ENCODE measurements around the gene ARHGAP28.

The ARHGAP28 gene

DNA sequence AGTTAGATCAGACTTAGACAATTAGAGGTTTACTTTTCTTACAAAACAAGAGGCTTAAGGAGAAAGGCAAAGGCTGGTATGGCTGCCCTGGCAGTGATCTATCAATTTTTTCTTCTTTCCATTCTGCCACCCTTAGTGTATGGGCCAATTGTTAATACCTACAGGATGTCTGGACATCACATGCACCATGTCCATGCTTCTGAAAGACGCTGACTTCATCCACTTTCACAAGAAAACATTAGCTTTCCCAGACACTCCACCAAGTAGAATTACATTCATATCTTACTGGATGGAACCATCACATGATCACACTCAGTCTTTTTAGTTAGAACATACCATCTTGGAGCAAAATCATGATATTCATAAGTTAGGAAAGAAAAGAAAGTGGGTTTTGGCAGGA is 120.9 kb downstream of the ARHGAP28 start:
- DNase-seq (ENCODE audit: low read depth): no peak
- H3K4me3 ChIP-seq (ENCODE audit: control insufficient read depth, low read depth, low read length): no peak overlapping the region
- TF ChIP-seq, protein P1, sequence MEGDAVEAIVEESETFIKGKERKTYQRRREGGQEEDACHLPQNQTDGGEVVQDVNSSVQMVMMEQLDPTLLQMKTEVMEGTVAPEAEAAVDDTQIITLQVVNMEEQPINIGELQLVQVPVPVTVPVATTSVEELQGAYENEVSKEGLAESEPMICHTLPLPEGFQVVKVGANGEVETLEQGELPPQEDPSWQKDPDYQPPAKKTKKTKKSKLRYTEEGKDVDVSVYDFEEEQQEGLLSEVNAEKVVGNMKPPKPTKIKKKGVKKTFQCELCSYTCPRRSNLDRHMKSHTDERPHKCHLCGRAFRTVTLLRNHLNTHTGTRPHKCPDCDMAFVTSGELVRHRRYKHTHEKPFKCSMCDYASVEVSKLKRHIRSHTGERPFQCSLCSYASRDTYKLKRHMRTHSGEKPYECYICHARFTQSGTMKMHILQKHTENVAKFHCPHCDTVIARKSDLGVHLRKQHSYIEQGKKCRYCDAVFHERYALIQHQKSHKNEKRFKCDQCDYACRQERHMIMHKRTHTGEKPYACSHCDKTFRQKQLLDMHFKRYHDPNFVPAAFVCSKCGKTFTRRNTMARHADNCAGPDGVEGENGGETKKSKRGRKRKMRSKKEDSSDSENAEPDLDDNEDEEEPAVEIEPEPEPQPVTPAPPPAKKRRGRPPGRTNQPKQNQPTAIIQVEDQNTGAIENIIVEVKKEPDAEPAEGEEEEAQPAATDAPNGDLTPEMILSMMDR (IDR thresholded peaks at IDR 0.05; ENCODE audit: control insufficient read depth, insufficient read depth, low read depth, low read length, missing control alignments): no peak

DNA sequence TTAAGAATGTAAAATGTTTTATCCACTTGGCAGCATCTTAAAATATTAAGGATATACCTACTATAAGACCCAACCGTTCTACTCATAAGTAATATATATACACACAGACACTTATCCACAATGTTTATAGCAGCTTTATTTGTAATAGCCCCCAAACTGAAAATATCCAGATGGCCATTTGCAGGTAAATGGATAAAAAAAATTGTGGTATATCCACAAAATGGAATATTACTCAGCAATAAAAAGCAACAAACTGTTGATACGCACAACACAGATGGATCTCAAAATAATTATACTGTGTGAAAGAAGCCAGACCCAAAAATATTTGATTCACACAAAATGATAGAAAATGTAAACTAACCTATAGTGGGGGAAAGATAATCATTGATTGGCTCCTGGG is 122.0 kb downstream of the ARHGAP28 start:
- DNase-seq (ENCODE audit: low read depth): no peak
- TF ChIP-seq, protein P1 (IDR thresholded peaks at IDR 0.05; ENCODE audit: control insufficient read depth, insufficient read depth, low read depth, low read length, missing control alignments): no peak
- no peak overlapping the region for H3K4me3 ChIP-seq (ENCODE audit: control insufficient read depth, low read depth, low read length)

DNA sequence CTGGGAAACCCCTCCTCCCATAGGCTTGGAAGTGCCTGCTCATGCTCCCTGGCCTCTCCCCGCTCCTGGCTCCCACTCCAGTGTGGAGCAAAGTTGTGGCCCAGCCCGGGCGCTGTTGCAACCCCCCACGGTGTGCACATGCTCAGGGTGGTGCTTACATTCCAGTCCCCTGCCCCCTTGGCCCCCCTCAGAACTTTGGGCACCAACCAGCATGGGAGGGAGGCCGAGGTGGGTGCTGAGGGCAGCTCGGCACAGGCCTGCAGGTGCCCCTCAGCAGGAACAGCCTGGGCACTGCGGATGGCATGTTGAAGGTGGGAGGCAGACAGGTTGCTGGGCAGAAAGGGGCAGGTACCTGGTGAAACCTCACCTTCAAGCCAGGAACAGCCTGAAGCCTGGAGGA is 125.3 kb downstream of the ARHGAP28 start:
- DNase-seq (ENCODE audit: low read depth): no peak
- H3K4me3 ChIP-seq (ENCODE audit: control insufficient read depth, low read depth, low read length): no peak overlapping the region
- TF ChIP-seq, protein P1 (IDR thresholded peaks at IDR 0.05; ENCODE audit: control insufficient read depth, insufficient read depth, low read depth, low read length, missing control alignments): no peak

DNA sequence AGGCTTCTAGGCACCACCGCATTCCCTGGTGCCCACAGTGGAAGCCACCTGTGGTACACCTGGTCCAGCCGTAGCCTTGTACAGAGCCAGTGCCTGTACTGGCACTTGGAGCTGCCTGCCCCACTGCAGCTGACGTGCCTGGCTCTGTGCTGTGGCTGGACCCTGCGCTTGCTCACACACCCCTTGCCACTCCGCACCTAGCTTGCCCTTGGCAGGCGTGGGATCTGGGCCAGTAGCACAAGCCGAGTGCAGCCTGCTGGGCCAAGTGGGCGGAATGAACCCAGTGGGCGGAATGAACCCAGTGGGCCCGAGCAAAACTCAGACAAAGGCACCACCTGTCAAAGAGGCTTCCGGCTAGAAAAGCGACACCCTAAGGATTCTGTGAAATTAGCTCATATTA is 126.3 kb downstream of the ARHGAP28 start:
- H3K4me3 ChIP-seq (ENCODE audit: control insufficient read depth, low read depth, low read length): no peak overlapping the region
- DNase-seq (ENCODE audit: low read depth): no peak
- TF ChIP-seq, protein P1 (IDR thresholded peaks at IDR 0.05; ENCODE audit: control insufficient read depth, insufficient read depth, low read depth, low read length, missing control alignments): no peak

DNA sequence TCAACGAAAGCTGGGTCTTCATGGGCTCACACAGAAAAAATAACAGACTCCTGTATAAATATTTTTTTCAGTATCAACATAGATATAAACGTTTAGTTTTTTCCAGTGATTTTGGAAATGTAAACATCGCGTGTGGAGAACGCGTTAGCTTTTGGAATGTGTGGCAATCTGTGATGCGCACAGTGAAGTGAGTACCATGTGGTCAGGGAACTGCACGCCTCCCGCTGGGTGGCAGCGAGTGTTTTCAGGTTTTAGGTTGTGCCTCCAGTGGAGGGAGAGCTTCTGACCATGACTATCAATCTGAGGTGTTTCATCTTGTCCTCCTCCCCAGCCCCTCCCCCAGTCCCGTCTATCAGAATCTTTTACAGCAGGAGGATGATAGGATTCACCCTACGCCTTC is 127.8 kb downstream of the ARHGAP28 start:
- TF ChIP-seq, protein P1 (IDR thresholded peaks at IDR 0.05; ENCODE audit: control insufficient read depth, insufficient read depth, low read depth, low read length, missing control alignments): no peak
- no peak overlapping the region for H3K4me3 ChIP-seq (ENCODE audit: control insufficient read depth, low read depth, low read length)
- DNase-seq (ENCODE audit: low read depth): no peak

DNA sequence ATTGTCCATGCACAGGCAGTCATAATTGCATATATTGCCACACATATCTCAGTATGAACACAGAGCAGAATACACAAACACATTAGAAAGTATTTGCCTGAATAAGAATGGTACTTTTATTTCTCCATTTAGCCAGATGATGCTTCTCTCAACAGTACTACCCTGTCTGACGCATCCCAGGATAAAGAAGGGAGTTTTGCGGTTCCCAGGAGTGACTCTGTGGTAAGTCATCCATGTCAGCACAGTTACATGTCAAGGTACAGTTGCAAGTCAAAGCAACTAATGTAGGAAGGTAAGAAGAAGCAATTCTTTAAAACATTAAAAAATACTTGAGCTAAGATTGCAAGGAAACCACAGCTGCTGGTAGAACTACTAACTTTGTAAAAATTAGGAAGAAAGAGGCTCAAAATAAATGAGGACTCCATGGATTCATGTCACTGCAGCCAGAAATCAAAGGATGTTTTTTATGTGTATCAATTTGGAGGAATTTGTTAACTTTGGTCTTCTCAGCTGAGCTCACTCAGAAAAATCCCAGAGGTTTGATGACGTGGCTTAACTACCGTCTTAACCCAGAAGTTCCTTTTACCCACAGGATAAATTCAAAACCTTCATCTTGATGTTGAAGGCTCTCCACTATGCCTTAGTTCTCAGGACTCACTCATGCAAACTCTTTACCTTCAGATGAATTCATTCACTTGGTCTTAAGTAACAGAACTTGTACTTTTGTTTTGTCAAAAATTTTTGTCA is 130.3 kb downstream of the ARHGAP28 start:
- H3K4me3 ChIP-seq (ENCODE audit: control insufficient read depth, low read depth, low read length): no peak overlapping the region
- TF ChIP-seq, protein P1 (IDR thresholded peaks at IDR 0.05; ENCODE audit: control insufficient read depth, insufficient read depth, low read depth, low read length, missing control alignments): no peak
- no peak for DNase-seq (ENCODE audit: low read depth)
